ENCODE measurements around the gene PLA2G4F. TPM values are rescaled to one million over a fixed set of nuclear protein-coding genes. Genes with fewer than 3 reads are reported as not detected.

PLA2G4F gene
- total RNA-seq, 1 experiment from 2014 or later = not detected

DNA sequence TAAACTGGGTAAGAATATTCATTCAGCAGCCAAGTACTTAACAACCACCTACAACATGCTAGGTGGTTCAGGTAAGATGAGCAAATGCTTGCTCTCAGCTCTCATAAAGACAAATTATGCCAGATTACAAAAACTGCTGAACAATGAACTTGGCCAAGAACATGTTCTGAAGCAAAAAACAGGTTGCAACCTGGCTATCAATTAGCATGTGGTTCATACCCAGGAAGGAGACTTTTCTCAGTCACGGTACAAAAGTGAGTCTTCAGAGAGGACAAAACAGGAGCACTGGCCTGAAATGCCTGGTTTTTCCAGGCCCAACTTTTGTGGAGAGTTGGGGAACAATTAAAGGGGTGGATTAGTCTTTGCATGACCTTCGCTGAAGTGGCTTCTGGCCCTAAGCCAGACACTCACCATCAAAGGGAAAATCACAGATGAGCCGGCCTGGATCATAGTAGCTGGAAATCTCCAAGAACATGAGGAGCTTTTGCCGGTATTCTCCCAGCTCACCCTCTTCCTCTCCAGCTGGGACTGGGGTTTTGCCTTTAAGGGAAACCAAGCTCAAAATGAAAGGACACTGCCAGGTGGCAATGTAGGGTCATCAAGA lies 7.6 kb upstream of the PLA2G4F start:
- no peak for DNase-seq (ENCODE audit: low read depth)

GRCh38 chr15:42163291-42163690 lies 6.9 kb upstream of the PLA2G4F start:
- no peak for DNase-seq (ENCODE audit: low read depth)

DNA sequence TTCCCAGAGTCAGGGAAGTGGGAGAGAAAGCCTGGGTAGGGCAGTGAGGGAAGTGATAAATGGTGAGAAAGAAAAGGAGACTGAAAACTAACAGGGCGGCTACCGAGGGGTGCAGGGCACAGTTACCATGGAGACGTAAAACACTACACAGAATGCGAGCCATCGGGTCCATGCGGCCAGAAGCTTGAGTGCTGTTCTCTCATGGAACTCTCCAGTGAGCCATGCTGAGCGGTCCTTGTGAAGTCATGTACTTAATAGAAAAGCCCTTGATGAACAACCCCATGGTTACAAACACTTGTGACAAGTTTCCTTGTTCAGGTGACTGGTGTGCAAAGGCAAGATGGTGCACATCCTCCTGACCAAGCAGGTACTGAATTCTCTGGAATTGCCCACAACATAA lies 3.7 kb upstream of the PLA2G4F start:
- no peak for DNase-seq (ENCODE audit: low read depth)

DNA sequence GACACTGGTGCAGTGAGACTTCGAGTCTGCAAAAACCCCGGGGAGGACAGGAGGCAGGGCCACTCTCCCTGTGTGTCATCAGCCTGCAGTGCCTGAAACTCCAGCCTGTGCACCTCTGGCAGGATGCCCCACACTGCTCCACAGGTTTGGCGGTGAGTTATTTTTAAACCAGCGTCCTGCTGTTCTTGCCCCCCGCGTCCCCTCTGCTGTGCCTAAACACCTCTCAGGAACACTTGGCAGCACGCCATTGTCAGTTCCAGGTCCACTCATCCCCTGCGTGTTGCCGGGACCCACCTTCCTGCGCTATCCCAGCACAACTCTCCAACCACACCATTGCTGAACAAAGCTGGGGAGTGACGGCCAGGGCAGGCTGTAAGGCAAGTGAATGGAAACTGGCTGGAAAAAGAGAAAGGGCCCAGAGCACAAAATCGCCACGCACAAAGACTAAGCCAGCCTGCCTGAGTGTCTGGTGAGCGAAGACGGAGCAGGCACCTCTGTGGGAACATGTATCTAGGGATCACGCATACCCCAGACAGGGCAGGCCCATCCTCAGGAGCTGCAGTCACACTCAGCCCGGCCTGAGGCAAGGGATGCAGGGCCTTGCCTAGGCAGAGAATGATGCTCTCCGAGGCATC lies 3.1 kb upstream of the PLA2G4F start:
- no peak for DNase-seq (ENCODE audit: low read depth)

GRCh38 chr15:42158941-42159340 lies 2.5 kb upstream of the PLA2G4F start:
- no peak for DNase-seq (ENCODE audit: low read depth)

- DNase-seq (ENCODE audit: low read depth) = peak; percentile 48
These were observed 1.7 kb upstream of the PLA2G4F start for GRCh38 chr15:42157981-42158765.

DNA sequence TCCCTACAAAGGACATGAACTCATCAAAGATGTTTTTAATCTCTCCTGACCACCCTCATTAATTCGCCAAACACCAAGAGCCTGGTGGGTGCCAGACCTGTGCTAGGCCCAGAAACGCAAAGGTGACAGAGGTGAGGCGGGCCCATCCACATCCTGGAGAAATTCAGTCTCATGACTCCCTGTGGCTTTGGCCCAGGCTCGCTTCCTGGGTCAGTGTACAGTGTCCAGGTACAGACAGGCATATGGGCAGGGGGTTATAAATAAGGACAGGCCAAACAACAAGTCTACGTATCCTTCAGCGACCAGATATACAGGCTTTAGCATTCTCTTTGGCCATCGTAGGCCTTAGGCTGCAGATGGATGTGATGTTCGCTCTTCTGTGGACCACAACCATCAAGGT lies 945 bp upstream of the PLA2G4F start:
- no peak for DNase-seq (ENCODE audit: low read depth)

- no peak for DNase-seq (ENCODE audit: low read depth)
These were observed 742 bp downstream of the PLA2G4F start for GRCh38 chr15:42155546-42156242.

GRCh38 chr15:42154956-42155355 lies 1.5 kb downstream of the PLA2G4F start:
- no peak for DNase-seq (ENCODE audit: low read depth)

DNA sequence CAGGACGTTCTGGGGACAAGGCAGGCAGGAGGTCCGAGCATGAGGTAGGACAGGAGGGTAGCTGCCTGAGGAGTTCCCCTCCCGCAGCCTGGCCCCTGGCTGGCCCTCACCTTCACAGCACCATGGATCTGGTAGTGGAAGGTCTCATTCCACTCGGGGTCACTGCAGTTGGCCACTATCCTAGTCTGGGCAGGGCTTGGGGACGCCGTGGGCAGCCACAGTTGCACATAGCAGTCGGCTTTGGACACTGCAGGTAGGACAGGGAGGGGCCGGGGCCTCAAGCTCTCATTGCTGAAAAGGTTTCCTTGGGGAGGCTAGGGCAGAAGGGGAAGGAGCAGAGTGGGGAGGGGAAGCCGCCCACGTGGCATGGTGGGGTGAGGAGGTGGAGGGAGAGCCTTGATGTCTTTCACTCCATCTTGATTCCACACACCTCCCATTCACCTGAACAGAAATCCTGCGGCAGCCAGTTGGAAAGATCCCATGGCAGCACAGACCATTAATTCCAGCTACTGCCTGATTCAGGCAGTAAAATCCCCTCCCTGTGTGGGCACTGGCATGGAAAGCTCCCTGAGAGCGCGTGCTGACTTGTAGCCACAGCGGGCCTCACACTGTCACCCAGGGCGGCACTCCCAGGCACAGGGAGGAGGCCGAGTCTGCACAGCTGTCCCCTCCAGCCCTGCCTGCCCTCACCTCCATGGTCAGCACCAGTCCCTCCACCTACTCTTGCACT lies 2.1 kb downstream of the PLA2G4F start:
- DNase-seq (ENCODE audit: low read depth) = no peak

- DNase-seq (ENCODE audit: low read depth) = no peak
These were observed 2.6 kb downstream of the PLA2G4F start for GRCh38 chr15:42153874-42154211.

- no peak for DNase-seq (ENCODE audit: low read depth)
These were observed 3.3 kb downstream of the PLA2G4F start for GRCh38 chr15:42152921-42153698.

GRCh38 chr15:42152196-42152920 lies 4.1 kb downstream of the PLA2G4F start:
- DNase-seq (ENCODE audit: low read depth) = no peak

GRCh38 chr15:42151736-42152135 lies 4.7 kb downstream of the PLA2G4F start:
- DNase-seq (ENCODE audit: low read depth) = no peak

DNA sequence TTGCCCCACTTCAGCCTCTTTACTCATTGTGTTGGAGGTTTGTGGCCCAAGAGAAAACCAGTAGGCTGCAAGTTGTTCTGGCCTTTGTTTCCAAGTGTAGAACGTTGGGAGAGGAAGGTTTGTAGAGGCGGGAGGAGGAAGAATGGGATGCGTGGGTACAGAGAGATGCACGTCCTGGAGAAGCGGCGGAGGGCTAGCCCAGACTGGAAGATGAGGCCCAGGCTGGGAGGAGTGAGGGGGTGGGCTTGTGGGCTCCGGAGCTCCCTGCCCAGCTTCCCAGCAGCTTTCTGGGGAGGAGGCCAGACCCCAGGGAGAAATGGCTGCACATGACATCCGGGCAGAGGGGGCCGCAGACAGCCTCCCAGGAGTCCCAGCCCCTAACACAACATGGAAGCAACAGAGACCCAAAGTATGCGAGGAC lies 5.3 kb downstream of the PLA2G4F start:
- DNase-seq (ENCODE audit: low read depth) = no peak

DNA sequence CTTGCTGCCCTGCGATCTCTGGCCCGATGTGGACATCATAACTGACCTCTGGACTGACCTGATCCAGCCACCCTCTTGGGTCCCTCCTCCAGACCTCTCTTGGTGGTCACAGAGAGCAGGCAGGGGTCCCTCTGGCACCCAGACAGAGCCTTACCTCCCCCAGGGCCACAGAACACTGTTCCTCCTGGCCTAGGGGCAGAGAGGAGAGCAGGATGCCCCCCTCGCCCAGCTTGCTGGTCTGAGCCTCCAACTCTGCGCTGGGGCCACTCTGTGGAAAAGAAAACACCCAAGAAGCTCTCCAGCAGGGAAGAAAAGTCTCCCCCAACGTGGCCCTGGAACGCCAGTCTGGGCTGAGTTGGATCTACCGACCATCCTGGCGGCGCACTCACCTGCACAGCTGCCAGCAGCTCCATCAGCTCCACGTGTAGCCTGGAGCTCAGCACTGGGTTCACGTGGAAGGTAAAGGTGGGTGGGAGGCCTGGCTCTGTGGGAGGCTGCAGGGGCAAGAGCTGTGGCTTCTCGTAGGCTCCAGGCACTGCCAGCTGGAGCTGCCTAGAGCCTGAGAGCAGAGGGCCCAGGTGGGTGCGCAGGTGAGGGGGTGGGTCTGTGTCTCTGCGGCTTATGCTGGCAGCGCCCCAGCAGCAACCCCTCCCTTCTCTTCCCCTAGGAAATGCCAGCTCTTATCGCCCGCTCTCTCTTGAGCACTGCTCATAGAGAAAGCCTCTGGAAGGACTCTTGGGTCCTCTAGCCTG lies 6.0 kb downstream of the PLA2G4F start:
- DNase-seq (ENCODE audit: low read depth) = no peak

DNA sequence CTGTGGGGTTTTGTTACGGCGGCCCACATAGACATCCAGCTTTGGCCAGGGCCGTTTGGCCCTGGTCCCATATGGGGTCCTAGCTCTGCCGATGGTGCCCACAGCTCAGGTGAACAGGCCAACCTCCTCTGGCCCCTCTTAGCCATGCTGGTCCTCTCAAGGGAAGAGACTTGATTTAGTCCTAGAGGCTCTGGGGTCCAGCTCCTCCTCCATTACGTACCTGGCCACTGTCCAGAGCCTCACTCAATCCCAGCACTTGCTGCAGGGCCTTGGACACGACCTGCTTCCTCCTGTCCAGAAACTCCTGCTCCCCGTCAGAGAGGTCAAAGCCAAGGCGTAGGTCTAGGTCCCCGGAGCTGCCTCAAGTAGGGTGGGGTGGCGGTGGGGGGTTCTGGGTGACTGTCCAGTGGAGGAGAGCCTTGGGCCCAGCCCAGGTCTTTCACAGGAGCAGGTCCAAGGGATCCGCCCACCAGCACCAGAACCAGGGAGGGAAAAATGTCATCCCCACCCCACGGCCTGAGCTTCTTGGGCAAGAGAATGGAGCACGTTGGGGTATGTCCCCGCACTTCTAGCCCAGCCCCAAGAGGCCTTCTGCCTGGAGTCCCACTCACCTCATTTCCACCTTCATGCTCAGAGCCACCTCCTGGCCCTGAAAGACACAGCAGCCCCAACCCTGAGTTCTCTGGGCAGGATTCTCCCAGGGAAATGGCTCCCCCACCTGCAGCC lies 6.8 kb downstream of the PLA2G4F start:
- DNase-seq (ENCODE audit: low read depth) = no peak

- no peak for DNase-seq (ENCODE audit: low read depth)
These were observed 7.5 kb downstream of the PLA2G4F start for GRCh38 chr15:42148808-42149492.

Measured in HT1080 (cell line).